Heart right ventricle (tissue), 16 donors: Measurements from ENCODE around the gene DUSP1. TPM values are rescaled to one million over a fixed set of nuclear protein-coding genes. Genes with fewer than 3 reads are reported as not detected.

Experiments
- ATAC-seq, 8 donors: fragments of 200-7000 bp; cut with Tn5 transposase; one replicate each; pipeline ENCODE4 v1.9.1; 2020; ENCODE audit warnings: mild to moderate bottlenecking in 8 of 8, moderate library complexity in 8 of 8, moderate number of reproducible peaks in 1 of 8
- DNase-seq, 2 donors: peaks; one replicate each; pipeline ENCODE4 v3.0.0-alpha.2; 2020
- H3K27ac ChIP-seq, 10 donors: fragments of 200-600 bp; sonication (generic) in 2 of 10; one replicate each; pipeline versions ENCODE4 v1.5.0 to v1.8.0; 2020 to 2022; ENCODE audit warnings: mild to moderate bottlenecking in 3 of 10
- H3K27me3 ChIP-seq, 7 donors: fragments of 200-600 bp; one replicate each; pipeline ENCODE4 v1.8.0; 2021 to 2022; ENCODE audit warnings: mild to moderate bottlenecking in 2 of 7
- H3K36me3 ChIP-seq, 9 donors: fragments of 200-600 bp; sonication (generic) in 1 of 9; one replicate each; pipeline versions ENCODE4 v1.5.0 to v1.8.0; 2020 to 2022; ENCODE audit warnings: mild to moderate bottlenecking in 2 of 9
- H3K4me1 ChIP-seq, 9 donors: fragments of 200-600 bp; sonication (generic) in 1 of 9; one replicate each; pipeline versions ENCODE4 v1.5.0 to v1.8.0; 2020 to 2022; ENCODE audit warnings: mild to moderate bottlenecking in 4 of 9
- H3K4me3 ChIP-seq, 10 donors: fragments of 200-600 bp; sonication (generic) in 2 of 10; one replicate each; pipeline versions ENCODE4 v1.5.0 to v1.8.0; 2020 to 2022; ENCODE audit warnings: mild to moderate bottlenecking in 7 of 10, moderate library complexity in 2 of 10
- H3K9me3 ChIP-seq, 11 donors: fragments of 200-600 bp in 10 of 11; sonication (generic) in 2 of 11; one replicate each; pipeline versions ENCODE4 v1.5.0 to v1.8.0; 2013 to 2022; ENCODE audit warnings: mild to moderate bottlenecking in 2 of 11, control low read depth in 1 of 11, moderate library complexity in 1 of 11
- WGBS, 2 donors: extraction: QIAGEN DNeasy Blood & Tissue Kit; methylation state at CpG; one replicate each; pipeline ENCODE4 v1.1.7; 2013; ENCODE audit warnings: inconsistent platforms in 1 of 2; 5-methylcytosine and 5-hydroxymethylcytosine counted together
- intact Hi-C, 10 donors: fragments of 100-400 bp; cut with DNase I; formaldehyde crosslinking; loops; one replicate each; pipeline versions ENCODE4 v1.11.1 to v1.14.2; 2022
- polyA plus RNA-seq, 2 donors: library from polyadenylated mRNA; stranded (reverse); fragments of 200-250 nt; gene quantifications; one replicate each; pipeline ENCODE4 v1.2.3, GENCODE V29; 2013
- total RNA-seq, 10 donors: library from RNA; stranded (reverse); fragmentation: NEBNext Ultra II Directional in 3 of 10; extraction: Animal tissue kit (Norgen Biotek cat#: 25700) in 3 of 10; gene quantifications; one replicate each; pipeline versions ENCODE4 v1.2.1 to v1.2.4, GENCODE V29; 2021 to 2023
- TF ChIP-seq, protein P1 (sequence below), 9 donors: fragments of 200-600 bp; sonication (generic) in 2 of 9; IDR thresholded peaks; one replicate each; pipeline versions ENCODE4 v1.5.0 to v1.8.0; 2021 to 2022; ENCODE audit warnings: antibody characterized with exemption in 9 of 9, mild to moderate bottlenecking in 5 of 9, moderate library complexity in 1 of 9
- donor health status: Arrhythmogenic right ventricular cardiomyopathy.
- donor health status: ischemic (EF 13 %, LVEDD 7.1; RV severe dilation, severe dysfunction).
- donor health status: healthy with polysubstance abuse.
- donor health status: DM: no; HTN: yes; CAD: no.
- donor health status: DM: no; HTN: no; CAD: no.
- donor health status: ischemic (EF 25% LVEDD 6.9; RV normal size, moderate dysfunction).
- donor health status: ischemic (EF 25% LVEDD 5.7; RV mildly dilated, moderate dysfunction).
- donor health status: healthy.
- donor health status: DM: yes; HTN: yes; CAD: no.
- donor health status: Ischemic cardiomyopathy.
- donor health status: ischemic (EF 35%, LVEDD 5.7; RV mildly dilated, moderate dysfunction).
- donor health status: nonischemic (EF 11% LVEDD 7.7; RV severe dilation, severe dysfunction).
- donor health status: DM: yes; HTN: yes; CAD: no.
- donor health status: PGD.
- donor health status: ischemic (EF 29% LVEDD 5.4; RV normal size, mild dysfunction).
- donor health status: nonischemic (EF 23%, LVEDD 6.1; RV moderate dilation, normal function).

The DUSP1 gene
- total and polyA plus RNA-seq, 12 donors = 33.3 to 215 (median 125) TPM

DNA sequence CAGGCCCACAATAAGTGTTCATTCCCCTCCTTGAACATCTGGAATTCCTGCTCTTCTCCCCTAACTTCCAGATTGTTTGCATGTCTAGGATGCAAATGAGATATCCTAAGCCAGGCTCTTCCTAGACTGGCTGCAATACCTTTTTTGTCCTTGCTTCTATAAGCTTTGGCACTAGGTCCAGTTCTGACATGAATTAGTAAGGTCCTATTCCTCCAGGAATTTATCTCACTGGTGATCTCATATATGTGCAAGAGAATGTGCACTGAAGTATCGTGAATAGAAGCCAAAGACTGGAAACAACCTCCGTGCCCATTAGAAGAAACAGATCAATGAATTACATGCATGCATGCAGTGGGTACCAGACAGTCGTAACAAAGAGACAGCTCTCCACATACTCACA is 25.2 kb downstream of the DUSP1 start:
- WGBS, 2 donors = 87 to 88% methylated on average over 3 of the region's 3 CpGs
- peaks cover 0 to 9% (median 0%) of the 10 kb centered on the region in 11 donors for H3K9me3 ChIP-seq
- H3K4me1 ChIP-seq = peaks cover 25 to 73% (median 41%) of the 10 kb centered on the region in 9 donors
- TF ChIP-seq, protein P1, sequence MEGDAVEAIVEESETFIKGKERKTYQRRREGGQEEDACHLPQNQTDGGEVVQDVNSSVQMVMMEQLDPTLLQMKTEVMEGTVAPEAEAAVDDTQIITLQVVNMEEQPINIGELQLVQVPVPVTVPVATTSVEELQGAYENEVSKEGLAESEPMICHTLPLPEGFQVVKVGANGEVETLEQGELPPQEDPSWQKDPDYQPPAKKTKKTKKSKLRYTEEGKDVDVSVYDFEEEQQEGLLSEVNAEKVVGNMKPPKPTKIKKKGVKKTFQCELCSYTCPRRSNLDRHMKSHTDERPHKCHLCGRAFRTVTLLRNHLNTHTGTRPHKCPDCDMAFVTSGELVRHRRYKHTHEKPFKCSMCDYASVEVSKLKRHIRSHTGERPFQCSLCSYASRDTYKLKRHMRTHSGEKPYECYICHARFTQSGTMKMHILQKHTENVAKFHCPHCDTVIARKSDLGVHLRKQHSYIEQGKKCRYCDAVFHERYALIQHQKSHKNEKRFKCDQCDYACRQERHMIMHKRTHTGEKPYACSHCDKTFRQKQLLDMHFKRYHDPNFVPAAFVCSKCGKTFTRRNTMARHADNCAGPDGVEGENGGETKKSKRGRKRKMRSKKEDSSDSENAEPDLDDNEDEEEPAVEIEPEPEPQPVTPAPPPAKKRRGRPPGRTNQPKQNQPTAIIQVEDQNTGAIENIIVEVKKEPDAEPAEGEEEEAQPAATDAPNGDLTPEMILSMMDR (IDR thresholded peaks at IDR 0.05) = no peak
- DNase-seq = no peak
- H3K27ac ChIP-seq = peak overlapping the region in 9 of 10 donors; percentile 89 to 99 (median 95)
- no peaks in the 10 kb centered on the region for H3K36me3 ChIP-seq
- no peak overlapping the region for H3K4me3 ChIP-seq
- ATAC-seq = no peak
- intact Hi-C loops = no loop called here
- H3K27me3 ChIP-seq = no peaks in the 10 kb centered on the region

DNA sequence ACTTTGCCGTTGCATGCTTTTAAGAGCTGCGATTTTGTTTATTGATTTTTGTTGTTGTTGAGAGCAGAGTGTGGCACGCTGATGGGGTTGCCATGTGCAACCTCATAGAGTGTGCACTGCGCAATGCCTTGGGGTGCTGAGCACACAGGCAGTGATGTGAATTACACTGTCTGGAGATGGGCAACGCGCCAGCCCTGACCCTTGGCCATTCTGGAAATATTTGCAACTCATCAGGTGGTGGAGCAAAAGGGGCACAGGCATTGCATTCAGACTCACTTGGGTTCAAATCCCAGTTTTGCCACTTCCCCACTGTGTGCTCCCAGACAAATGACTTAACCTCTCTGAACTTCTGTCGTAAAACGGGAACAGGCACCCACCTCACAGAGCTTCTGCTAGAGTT is 25.6 kb downstream of the DUSP1 start:
- intact Hi-C loops = no loop called here
- Histone ChIP-seq H3K27ac (peak overlapping the region in 4 of 10 donors; percentile 93 to 99 (median 96)), H3K4me1 (peaks cover 23 to 73% (median 41%) of the 10 kb centered on the region in 9 donors), H3K36me3 (no peaks in the 10 kb centered on the region), H3K27me3 (no peaks in the 10 kb centered on the region), H3K9me3 (peaks cover 0 to 9% (median 0%) of the 10 kb centered on the region in 11 donors), H3K4me3 (no peak overlapping the region)
- TF ChIP-seq, protein P1 (IDR thresholded peaks at IDR 0.05) = no peak
- ATAC-seq = no peak
- no peak for DNase-seq
- WGBS, 2 donors = 95 to 97% methylated on average over 8 of the region's 8 CpGs

DNA sequence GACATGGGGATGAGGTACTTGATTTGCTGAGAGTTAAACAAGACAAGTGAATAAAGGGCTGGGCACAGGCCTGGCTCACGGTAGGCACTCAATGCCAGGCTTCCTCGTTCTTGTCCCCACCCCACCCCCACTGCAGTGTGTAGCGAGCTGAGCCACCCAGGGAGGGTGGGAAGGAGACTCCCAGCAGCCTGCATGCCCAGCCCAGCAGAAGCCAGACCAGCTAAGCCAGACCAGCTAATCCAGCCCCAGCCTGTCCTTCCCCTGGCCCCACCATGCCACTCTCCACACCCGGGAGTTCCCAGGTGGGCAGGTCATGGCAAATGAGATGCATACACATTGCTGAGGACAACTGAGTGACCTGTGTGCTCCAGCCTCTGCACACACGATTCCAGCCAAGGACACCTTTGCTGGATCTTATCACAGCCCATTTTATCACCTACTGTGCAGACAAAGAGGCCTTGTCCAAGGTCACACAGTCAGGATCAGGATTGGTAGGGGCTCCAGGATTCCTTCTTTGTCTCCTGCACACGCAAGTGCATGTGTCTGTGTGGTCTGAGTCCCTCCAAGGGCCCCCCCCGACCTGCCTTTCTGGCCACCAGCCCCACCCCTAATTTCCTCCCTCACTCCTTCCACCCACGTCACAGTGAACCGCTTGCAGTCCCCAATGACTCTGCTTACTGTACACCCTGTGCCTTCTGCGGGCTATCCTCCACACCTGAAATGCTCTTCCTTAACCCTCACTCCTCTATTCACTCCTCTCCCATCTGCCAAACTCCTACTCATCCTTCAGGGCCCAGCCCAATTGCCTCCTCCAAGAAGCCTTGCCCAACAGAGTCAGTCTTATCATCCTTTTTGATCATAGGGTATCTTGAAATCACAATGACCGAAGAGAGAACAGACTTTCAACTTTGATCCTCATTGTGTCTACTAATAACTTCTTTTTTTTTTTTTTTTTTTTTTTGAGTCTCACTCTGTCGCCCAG is 26.6 kb downstream of the DUSP1 start:
- DNase-seq (no peak), ATAC-seq (no peak)
- Histone ChIP-seq H3K36me3 (no peaks in the 10 kb centered on the region), H3K4me3 (no peak overlapping the region), H3K4me1 (peaks cover 15 to 66% (median 35%) of the 10 kb centered on the region in 9 donors), H3K9me3 (peaks cover 0 to 9% (median 0%) of the 10 kb centered on the region in 11 donors), H3K27ac (peak overlapping the region in 8 of 10 donors; percentile 10 to 63 (median 40)), H3K27me3 (no peaks in the 10 kb centered on the region)
- 51 to 66% methylated on average over 12 of the region's 12 CpGs for WGBS, 2 donors
- TF ChIP-seq, protein P1 (IDR thresholded peaks at IDR 0.05) = no peak
- intact Hi-C loops = no loop called here

DNA sequence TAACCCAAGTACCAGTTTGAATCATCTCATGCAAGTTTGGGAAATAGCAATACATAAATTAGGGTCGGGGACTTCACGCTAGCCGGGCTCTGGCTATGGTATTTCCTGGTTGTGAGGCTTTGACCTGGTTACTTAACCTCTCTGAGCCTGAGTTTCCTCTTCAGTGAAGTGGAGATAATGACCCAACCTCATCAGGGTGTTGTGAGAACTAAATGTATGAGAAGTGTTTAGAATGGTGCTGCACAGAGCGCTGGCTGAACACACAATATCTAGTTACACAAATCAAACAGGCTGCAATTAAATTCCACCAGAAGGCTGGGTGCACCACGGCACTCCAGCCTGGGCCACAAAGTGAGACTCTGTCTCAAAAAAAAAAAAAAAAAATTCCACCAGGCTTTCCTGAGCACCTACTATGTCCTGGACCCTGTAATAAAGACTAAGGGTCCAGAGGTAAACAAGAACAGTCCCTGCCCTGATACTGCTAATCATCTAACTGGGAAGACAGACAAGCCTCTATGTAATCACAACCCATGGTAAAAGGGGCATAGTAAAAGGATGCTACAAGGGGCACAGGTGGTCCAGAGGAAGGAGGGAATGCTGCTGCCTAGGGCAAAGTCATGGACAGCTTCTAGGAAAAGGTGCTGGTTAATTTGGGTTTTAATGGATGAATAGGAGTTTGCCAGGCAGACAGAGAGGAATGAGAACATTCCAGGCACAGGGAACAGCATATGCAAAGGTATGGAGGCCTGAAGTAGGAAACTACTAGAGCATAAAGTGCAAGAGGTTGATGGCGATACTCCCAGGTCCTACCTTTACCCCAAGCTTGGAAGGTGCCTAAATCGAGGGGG is 27.7 kb downstream of the DUSP1 start:
- intact Hi-C loops = no loop called here
- WGBS, 2 donors = 88 to 90% methylated on average over 7 of the region's 7 CpGs
- TF ChIP-seq, protein P1 (IDR thresholded peaks at IDR 0.05) = no peak

More for the DNA sequence above, 27.7 kb downstream of the DUSP1 start:
- Histone ChIP-seq H3K27me3 (no peaks in the 10 kb centered on the region), H3K27ac (peak overlapping the region in 7 of 10 donors; percentile 10 to 63 (median 42)), H3K9me3 (peaks cover 0 to 9% (median 0%) of the 10 kb centered on the region in 11 donors), H3K36me3 (no peaks in the 10 kb centered on the region), H3K4me3 (no peak overlapping the region), H3K4me1 (peaks cover 9 to 56% (median 24%) of the 10 kb centered on the region in 9 donors)
- DNase-seq (no peak), ATAC-seq (no peak)
